Vagina (tissue), 2 donors: ENCODE measurements around the gene ARHGAP26. TPM values are rescaled to one million over a fixed set of nuclear protein-coding genes. Genes with fewer than 3 reads are reported as not detected.
A peak's percentile ranks its signal among the peaks of the same experiment; 100 is the strongest.

ENCODE experiments used
- DNase-seq, 2 donors: peaks; one replicate each; pipeline ENCODE4 v3.0.0-alpha.2; 2017; ENCODE audit errors: extremely low spot score in 2 of 2
- H3K27ac ChIP-seq: fragments of 200-600 bp; sonication (generic); one replicate; pipeline ENCODE4 v1.5.1; 2019
- H3K27me3 ChIP-seq: fragments of 200-600 bp; sonication (generic); one replicate; pipeline ENCODE4 v1.5.1; 2019
- H3K36me3 ChIP-seq, 2 donors: fragments of 200-600 bp; sonication (generic); one replicate each; pipeline ENCODE4 v1.5.1; 2017 to 2019
- H3K4me1 ChIP-seq: fragments of 200-600 bp; sonication (generic); one replicate; pipeline ENCODE4 v1.5.1; 2019
- H3K4me3 ChIP-seq, 2 donors: fragments of 200-600 bp; sonication (generic); 1 replicate in 1 of 2; 2 replicates in 1 of 2; pipeline ENCODE4 v1.5.1; 2016 to 2019
- H3K9me3 ChIP-seq: fragments of 200-600 bp; sonication (generic); one replicate; pipeline ENCODE4 v1.5.1; 2019
- CTCF ChIP-seq, 3 experiments: fragments of 450-650 bp in 2 of 3; fragments of 200-600 bp in 1 of 3; sonication (generic) in 1 of 3; IDR thresholded peaks; one replicate each; pipeline ENCODE4 v1.5.1; 2017 to 2019; ENCODE audit warnings: antibody characterized with exemption in 3 of 3, mild to moderate bottlenecking in 2 of 3, moderate library complexity in 2 of 3
- POLR2A ChIP-seq, 2 donors: fragments of 450-650 bp; IDR thresholded peaks; one replicate each; pipeline ENCODE4 v1.6.1; 2017; ENCODE audit warnings: antibody characterized with exemption in 2 of 2, mild to moderate bottlenecking in 2 of 2, moderate library complexity in 2 of 2
- POLR2AphosphoS5 ChIP-seq, 2 donors: sonication (generic); formaldehyde crosslinking; IDR thresholded peaks; one replicate each; pipeline ENCODE4 v1.9.0; 2017; ENCODE audit warnings: antibody characterized with exemption in 2 of 2, mild to moderate bottlenecking in 2 of 2, low read depth in 1 of 2; ENCODE audit not compliant: insufficient read depth in 1 of 2
- intact Hi-C: fragments of 100-400 bp; cut with DNase I; formaldehyde crosslinking; loops from one replicate; pipeline ENCODE4 v1.15.1; 2023
- total RNA-seq: library from RNA; depleted of rRNA; stranded (reverse); fragments of >200 nt; gene quantifications from one replicate; pipeline ENCODE4 v1.2.3, GENCODE V29; 2016

Gene ARHGAP26
- total RNA-seq, 1 donor from 2014 or later: 42.5 TPM

- H3K27ac ChIP-seq: peak overlapping the region; percentile 61
- peaks cover 15% of the 10 kb centered on the region for H3K4me1 ChIP-seq
- no peaks in the 10 kb centered on the region for H3K9me3 ChIP-seq
- TF ChIP-seq CTCF (IDR thresholded peaks at IDR 0.05): no peak
- no peak for TF ChIP-seq POLR2A (IDR thresholded peaks at IDR 0.05)
- no peak for TF ChIP-seq POLR2AphosphoS5 (IDR thresholded peaks at IDR 0.05; ENCODE audit: insufficient read depth in 1 of 2, low read depth in 1 of 2)
- H3K36me3 ChIP-seq: no peaks in the 10 kb centered on the region
- intact Hi-C loops: no loop called here
- H3K27me3 ChIP-seq: no peaks in the 10 kb centered on the region
- no peak for DNase-seq
- no peak overlapping the region for H3K4me3 ChIP-seq
Observed at GRCh38 chr5:143248391-143248790, 478.2 kb downstream of the ARHGAP26 start.

GRCh38 chr5:143248822-143249579 is 478.8 kb downstream of the ARHGAP26 start:
- Histone ChIP-seq H3K36me3 (no peaks in the 10 kb centered on the region), H3K27me3 (no peaks in the 10 kb centered on the region), H3K4me1 (peaks cover 9% of the 10 kb centered on the region), H3K27ac (peak overlapping the region; percentile 61), H3K4me3 (no peak overlapping the region), H3K9me3 (no peaks in the 10 kb centered on the region)
- intact Hi-C loops: no loop called here
- DNase-seq: peak in 1 of 2 donors; percentile 74
- TF ChIP-seq CTCF (IDR thresholded peaks at IDR 0.05): no peak
- no peak for TF ChIP-seq POLR2A (IDR thresholded peaks at IDR 0.05)
- peak in 1 of 2 donors; percentile 34 for TF ChIP-seq POLR2AphosphoS5 (IDR thresholded peaks at IDR 0.05; ENCODE audit: insufficient read depth in 1 of 2, low read depth in 1 of 2)

- intact Hi-C loops: no loop called here
- no peaks in the 10 kb centered on the region for H3K9me3 ChIP-seq
- H3K27ac ChIP-seq: no peak overlapping the region
- no peak for TF ChIP-seq POLR2AphosphoS5 (IDR thresholded peaks at IDR 0.05; ENCODE audit: insufficient read depth in 1 of 2, low read depth in 1 of 2)
- no peak for TF ChIP-seq POLR2A (IDR thresholded peaks at IDR 0.05)
- no peak for TF ChIP-seq CTCF (IDR thresholded peaks at IDR 0.05)
- H3K27me3 ChIP-seq: no peaks in the 10 kb centered on the region
- H3K36me3 ChIP-seq: no peaks in the 10 kb centered on the region
- H3K4me1 ChIP-seq: peaks cover under 1% of the 10 kb centered on the region
- peak in 1 of 2 donors; percentile 11 for DNase-seq
- no peak overlapping the region for H3K4me3 ChIP-seq
Observed at GRCh38 chr5:143249851-143250250, 479.7 kb downstream of the ARHGAP26 start.

- Histone ChIP-seq H3K4me3 (no peak overlapping the region), H3K4me1 (no peaks in the 10 kb centered on the region), H3K9me3 (no peaks in the 10 kb centered on the region), H3K36me3 (no peaks in the 10 kb centered on the region), H3K27ac (no peak overlapping the region), H3K27me3 (no peaks in the 10 kb centered on the region)
- DNase-seq: peak in 1 of 2 donors; percentile 20
- intact Hi-C loops: no loop called here
- TF ChIP-seq POLR2AphosphoS5 (IDR thresholded peaks at IDR 0.05; ENCODE audit: insufficient read depth in 1 of 2, low read depth in 1 of 2) (no peak), CTCF (IDR thresholded peaks at IDR 0.05) (no peak), POLR2A (IDR thresholded peaks at IDR 0.05) (no peak)
Observed at GRCh38 chr5:143251190-143251589, 481.0 kb downstream of the ARHGAP26 start.

GRCh38 chr5:143251946-143252345 is 481.8 kb downstream of the ARHGAP26 start:
- H3K9me3 ChIP-seq: no peaks in the 10 kb centered on the region

More at GRCh38 chr5:143251946-143252345, 481.8 kb downstream of the ARHGAP26 start:
- no peak for DNase-seq
- H3K4me1 ChIP-seq: no peaks in the 10 kb centered on the region
- H3K36me3 ChIP-seq: no peaks in the 10 kb centered on the region
- H3K27me3 ChIP-seq: no peaks in the 10 kb centered on the region
- no peak overlapping the region for H3K4me3 ChIP-seq
- TF ChIP-seq POLR2A (IDR thresholded peaks at IDR 0.05): no peak
- intact Hi-C loops: no loop called here
- no peak overlapping the region for H3K27ac ChIP-seq
